COLO668 (cell line): ENCODE data around the gene MORN5.
A peak's percentile ranks its signal among the peaks of the same experiment; 100 is the strongest.

Source experiments
- DNase-seq: peaks from one replicate; lab custom pipeline; 2025; ENCODE audit not compliant: unreplicated experiment; lab: John Stamatoyannopoulos, UW

MORN5 gene

DNA sequence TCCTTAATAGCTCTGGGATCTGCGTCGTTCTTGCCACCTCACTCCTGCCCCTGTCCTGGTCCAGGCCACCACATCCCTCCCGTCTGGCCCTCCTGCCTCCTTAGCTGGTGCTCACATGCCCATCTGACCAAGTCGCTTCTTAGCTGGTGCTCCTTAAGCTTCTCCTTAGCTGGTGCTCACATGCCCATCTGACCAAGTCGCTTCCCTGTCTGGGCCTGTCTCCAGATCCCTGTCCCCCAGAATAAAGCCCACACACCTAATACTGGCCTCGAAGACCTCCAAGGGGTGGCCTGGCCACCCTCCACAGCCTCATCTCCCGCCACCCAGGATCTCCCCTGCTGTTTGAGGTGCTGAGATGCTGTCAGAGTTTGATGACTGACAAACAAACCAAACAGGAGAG is 35.2 kb upstream of the MORN5 start:
- DNase-seq = no peak

- peak; percentile 73 for DNase-seq
Measured at GRCh38 chr9:122125158-122125508, 34.6 kb upstream of the MORN5 start.

- no peak for DNase-seq
Measured at GRCh38 chr9:122125509-122126330, 34.0 kb upstream of the MORN5 start.

- no peak for DNase-seq
Measured at GRCh38 chr9:122126331-122127261, 33.1 kb upstream of the MORN5 start.

DNA sequence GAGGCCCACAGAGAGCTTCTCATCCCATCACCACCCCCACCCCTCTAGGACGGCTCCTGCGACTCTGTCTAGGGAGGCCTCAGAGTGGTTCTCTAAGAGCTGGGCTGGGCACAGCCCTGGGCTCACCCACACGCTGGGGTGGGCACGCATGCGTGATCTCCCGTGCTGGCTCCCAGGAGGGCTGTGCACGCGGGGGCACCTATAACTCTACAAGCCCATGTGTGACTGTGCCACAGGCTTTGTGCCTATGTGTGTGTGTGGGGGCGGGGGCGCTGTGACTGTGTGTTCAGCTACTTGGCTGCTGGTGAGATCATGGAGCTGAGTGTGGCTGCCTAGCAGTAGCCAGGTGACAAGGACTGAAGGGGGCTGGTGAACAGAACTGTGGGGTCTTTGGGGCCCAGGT is 32.3 kb upstream of the MORN5 start:
- peak; percentile 9 for DNase-seq

GRCh38 chr9:122128007-122128968 is 31.4 kb upstream of the MORN5 start:
- no peak for DNase-seq

- no peak for DNase-seq
Measured at GRCh38 chr9:122128969-122129343, 30.8 kb upstream of the MORN5 start.

DNA sequence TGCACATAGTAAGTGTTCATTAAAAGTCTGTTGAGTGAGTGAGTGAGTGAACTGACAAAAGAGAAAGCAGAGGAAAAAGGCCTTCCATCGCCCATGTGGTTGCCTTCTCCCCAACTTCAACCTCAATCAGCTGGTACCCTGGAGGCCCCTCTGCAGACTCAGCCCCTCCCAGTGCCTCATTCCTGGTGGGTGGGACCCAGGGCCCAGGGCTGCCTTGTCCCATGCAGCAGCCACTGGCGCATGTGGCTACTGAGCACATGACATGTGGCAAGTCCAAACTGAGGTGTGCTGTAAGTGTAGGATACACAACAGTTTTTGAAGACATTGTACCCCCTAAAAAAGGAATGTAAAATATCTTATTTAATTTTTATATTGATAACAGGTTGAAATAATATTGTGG is 29.7 kb upstream of the MORN5 start:
- DNase-seq = no peak

DNA sequence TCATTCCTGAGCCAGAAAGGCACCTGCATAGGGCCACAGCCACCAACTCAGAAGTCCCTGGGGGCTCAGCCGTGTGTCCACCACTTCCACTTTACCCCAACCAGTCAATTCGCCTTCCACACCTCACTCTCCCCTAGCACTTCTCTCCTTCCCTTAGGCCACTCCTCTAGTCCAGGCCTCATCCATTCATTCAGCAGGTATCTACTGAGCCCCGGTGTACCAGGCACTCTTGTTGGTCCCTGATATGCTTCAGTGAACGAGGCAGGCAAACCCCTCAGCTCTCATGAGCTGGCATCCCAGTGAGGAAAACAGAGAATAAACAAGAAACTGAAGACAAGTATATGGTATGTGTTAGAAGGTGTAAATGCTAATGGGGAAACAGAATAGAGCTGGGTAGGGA is 28.9 kb upstream of the MORN5 start:
- DNase-seq = no peak

DNA sequence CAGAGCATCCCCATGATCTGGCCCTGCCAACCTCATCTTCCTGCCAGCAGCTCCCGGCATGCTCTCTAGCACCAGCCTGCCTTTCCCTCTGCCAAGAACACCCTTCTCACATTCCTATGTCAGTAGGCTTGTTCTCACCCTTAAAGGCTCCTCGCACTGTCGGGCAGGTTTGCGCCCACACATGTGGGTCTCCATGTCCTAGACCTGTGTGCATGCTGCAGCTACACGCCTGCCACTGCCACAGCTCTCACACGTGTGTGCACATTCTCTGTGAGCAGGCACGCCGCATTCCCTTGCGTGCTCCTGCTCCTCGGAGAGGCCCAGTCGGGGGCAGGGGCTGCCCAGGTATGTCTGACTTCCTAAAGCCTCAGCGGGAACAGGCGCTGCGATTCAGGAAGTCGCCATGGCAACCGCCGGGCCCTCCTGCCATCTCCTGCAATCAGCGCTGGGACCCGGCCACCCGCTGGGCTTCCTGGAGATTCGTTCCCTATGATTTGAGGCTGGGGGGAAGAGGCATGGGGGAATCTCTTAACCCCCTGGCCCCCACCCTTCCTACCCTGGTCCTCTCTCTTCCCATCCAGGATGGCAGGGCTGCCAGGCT is 28.2 kb upstream of the MORN5 start:
- DNase-seq = no peak

GRCh38 chr9:122132539-122132938 is 27.2 kb upstream of the MORN5 start:
- DNase-seq = no peak

GRCh38 chr9:122133263-122133983 is 26.3 kb upstream of the MORN5 start:
- DNase-seq = no peak

DNA sequence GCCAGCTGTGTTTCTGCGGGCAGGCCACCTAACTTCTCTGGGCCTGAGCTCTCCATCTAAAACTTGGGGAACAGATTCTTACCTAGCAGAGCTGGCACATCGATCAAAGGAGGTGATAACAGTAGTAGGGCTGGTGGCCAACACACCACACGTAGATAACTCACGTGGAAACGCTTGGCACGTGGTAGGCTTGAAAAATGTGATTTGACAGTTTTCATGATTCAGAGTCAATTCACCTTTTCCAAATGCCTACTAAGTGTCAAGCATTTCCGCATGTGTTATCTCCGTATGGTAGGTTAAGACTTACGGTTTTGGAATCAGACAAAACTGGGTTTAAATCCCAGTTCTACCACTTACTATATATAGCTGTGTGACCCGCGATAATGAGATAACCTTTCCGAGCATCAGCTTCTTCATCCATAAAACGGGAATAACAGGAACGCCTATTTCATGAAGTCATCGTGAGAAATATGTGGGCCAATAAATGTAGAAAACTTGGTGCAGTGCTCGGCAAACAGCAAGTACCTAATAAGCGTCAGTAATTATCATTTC is 25.6 kb upstream of the MORN5 start:
- no peak for DNase-seq

DNA sequence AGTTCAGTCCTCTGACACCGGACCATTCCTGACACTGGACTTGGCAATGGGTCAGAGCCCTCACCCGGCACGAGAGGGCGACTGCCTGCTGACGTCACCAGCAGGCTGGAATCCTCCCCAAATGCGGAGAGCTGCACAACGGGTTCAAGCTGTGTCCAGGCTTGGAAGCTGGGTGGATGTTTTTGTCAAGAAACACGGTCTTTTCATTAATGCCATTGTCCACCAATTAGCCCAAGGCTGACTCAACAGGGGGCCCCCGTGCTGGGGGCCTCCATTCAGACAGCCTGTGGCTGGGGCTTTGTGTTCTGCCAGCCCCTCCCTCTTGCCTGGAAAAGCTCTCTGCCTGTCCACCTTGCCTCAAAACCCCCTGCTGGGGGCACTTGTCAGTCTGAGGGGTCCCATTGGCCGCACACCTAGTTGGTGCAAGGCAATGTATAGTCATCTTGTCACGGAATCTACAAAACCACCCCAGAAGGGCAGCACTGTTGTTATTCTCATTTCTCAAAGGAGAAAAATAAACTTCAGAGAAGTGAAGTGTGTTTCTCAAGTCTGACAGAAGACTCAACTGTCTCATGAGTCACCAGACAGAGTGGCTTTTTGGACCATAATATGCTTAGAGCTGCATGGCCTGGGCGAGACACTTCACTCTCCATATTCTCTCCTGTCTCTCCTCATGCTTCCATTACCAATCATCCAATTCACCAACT is 24.7 kb upstream of the MORN5 start:
- DNase-seq = no peak

DNA sequence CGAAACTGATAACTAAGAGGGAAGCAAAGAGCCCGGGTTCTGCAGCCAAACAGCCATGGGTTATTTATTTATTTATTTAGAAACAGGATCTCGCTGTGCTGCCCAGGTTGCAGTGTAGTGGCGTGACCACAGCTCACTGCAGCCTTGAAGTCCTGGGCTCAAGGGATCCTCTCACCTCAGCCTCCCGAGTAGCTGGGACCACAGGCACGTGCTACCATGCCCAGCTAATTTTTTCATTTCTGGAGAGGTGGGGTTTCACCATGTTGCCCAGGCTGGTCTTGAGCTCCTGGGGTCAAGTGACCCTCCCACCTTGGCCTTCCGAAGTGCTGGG is 24.2 kb upstream of the MORN5 start:
- DNase-seq = no peak

DNA sequence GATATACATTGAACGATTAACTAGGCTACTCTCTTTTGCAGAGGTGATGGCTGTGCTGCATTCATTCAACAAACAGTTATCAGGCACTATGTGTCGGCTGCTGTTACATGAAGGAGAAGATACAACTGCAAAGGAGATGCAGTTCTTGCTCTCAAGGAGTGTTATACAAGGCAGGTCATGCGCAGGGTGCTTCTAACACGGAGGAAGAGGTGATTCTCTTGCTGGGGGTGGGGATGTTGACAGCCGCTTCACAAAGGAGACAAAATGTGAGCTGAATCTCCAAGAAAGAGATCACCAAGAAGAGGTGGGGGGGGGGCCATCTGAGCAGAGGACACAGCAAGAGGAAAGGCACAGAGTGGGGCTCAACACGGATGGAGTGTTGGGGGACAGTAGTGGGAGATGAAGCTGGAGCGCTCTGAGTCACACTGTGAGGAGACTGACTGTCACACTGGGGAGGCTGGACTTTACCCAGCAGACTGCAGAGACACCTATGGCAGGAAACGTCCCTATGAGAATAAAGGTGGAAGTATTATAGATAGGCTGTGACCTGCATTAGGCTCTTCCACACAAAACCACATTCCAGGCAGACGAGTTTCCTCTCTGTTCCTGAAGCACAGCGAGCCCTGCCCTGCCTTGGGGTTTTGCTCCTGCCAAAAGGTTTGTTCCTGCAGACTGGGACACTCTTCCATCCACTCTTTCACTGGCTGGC is 21.0 kb upstream of the MORN5 start:
- DNase-seq = no peak

DNA sequence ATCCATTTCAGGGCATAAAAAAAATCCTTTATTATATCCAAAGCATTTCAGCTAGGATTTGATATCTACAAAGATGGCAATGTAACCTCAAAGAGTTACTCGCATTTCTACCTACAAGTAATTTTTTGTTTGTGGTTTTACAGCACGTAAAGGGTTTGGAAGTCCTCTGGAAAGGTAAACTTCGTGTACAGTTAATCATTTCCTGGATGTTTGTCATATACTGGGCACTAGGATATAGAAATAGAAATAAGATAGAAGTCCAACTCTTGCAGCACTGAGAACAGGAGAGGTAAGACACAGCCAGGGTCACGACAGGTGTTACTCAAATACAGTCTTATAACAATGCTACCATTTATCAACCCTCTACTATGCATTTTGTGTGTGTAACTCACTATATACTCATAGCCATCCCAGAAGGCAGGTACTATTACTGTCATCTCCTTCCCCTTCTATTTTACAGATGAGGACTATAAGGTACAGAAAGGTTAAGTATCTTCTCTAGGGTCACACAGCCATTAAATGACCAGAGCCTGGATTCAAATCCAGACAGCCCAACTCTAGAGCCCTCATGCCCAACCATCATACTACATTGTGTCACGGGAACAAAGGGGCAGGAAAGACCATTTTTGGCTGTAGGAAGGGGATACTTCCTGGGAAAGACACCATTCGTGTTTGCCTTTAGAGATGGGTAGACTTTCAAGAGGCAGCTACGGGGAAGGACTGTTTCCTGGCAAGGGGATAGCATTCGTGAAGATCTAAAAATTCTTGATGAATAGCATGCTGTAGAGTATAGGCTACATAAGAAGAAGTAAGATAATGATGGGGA is 19.1 kb upstream of the MORN5 start:
- no peak for DNase-seq

DNA sequence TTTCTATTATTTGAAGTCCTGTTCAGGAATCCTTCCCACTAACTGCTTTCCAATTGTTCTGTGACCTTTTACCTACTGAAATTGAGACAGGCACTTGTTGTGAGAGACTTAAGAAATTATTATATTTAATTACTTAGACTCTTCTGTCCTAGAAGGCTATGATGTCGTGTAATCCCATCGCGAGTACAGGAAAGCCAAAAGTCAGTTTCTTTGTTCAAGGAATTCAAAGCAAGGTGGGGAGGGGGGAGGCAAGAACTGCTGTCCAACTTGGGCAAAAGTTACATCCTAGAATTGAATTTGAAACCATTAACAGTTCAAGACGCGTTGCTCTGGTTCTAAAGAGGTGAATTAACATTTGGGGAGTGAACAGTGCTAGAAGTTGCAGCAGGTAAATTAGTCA is 18.0 kb upstream of the MORN5 start:
- no peak for DNase-seq
